Subcutaneous adipose tissue (tissue), 4 donors: Measurements from ENCODE around the gene SEMA7A. TPM values are rescaled to one million over a fixed set of nuclear protein-coding genes. Genes with fewer than 3 reads are reported as not detected.

ENCODE experiments used
- total RNA-seq, 4 donors: library from RNA; depleted of rRNA; stranded (reverse); fragments of >200 nt; gene quantifications; one replicate each; pipeline ENCODE4 v1.1.0, GENCODE V29; 2016
- TF ChIP-seq, protein P1 (sequence below): fragments of 450-650 bp; IDR thresholded peaks from one replicate; pipeline ENCODE4 v1.5.1; 2016; ENCODE audit warnings: low read depth, mild to moderate bottlenecking, control low read depth, antibody characterized with exemption, moderate library complexity

Gene SEMA7A
- total RNA-seq, 4 donors from 2014 or later, result 0.38 to 2.4 (median 0.74) TPM

DNA sequence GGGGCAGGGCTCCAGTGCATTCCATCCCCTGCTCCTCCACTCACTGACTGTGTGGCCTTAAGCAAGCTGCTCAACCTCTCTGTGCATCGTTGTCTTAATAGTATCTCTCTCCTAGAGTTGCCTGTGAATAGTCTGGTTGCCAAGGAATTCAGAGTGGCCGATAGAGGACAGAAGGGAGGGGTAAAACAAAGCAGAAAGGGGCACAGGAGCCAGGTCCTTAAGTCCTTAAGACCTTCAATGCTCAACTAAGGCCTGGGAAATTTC, 52.6 kb downstream of the SEMA7A start:
- TF ChIP-seq, protein P1, sequence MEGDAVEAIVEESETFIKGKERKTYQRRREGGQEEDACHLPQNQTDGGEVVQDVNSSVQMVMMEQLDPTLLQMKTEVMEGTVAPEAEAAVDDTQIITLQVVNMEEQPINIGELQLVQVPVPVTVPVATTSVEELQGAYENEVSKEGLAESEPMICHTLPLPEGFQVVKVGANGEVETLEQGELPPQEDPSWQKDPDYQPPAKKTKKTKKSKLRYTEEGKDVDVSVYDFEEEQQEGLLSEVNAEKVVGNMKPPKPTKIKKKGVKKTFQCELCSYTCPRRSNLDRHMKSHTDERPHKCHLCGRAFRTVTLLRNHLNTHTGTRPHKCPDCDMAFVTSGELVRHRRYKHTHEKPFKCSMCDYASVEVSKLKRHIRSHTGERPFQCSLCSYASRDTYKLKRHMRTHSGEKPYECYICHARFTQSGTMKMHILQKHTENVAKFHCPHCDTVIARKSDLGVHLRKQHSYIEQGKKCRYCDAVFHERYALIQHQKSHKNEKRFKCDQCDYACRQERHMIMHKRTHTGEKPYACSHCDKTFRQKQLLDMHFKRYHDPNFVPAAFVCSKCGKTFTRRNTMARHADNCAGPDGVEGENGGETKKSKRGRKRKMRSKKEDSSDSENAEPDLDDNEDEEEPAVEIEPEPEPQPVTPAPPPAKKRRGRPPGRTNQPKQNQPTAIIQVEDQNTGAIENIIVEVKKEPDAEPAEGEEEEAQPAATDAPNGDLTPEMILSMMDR, result no peak

- TF ChIP-seq, protein P1, result no peak
These were observed 53.2 kb downstream of the SEMA7A start for GRCh38 chr15:74380361-74381189.

- TF ChIP-seq, protein P1, result no peak
These were observed 54.9 kb downstream of the SEMA7A start for GRCh38 chr15:74378848-74379247.

GRCh38 chr15:74377831-74378766, 55.7 kb downstream of the SEMA7A start:
- TF ChIP-seq, protein P1, result no peak

GRCh38 chr15:74376825-74377581, 56.8 kb downstream of the SEMA7A start:
- TF ChIP-seq, protein P1, result no peak

GRCh38 chr15:74376226-74376625, 57.5 kb downstream of the SEMA7A start:
- TF ChIP-seq, protein P1, result no peak
